Measurements from ENCODE around the gene FLNB.

- TF ChIP-seq, protein P1, sequence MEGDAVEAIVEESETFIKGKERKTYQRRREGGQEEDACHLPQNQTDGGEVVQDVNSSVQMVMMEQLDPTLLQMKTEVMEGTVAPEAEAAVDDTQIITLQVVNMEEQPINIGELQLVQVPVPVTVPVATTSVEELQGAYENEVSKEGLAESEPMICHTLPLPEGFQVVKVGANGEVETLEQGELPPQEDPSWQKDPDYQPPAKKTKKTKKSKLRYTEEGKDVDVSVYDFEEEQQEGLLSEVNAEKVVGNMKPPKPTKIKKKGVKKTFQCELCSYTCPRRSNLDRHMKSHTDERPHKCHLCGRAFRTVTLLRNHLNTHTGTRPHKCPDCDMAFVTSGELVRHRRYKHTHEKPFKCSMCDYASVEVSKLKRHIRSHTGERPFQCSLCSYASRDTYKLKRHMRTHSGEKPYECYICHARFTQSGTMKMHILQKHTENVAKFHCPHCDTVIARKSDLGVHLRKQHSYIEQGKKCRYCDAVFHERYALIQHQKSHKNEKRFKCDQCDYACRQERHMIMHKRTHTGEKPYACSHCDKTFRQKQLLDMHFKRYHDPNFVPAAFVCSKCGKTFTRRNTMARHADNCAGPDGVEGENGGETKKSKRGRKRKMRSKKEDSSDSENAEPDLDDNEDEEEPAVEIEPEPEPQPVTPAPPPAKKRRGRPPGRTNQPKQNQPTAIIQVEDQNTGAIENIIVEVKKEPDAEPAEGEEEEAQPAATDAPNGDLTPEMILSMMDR (IDR thresholded peaks at IDR 0.05; ENCODE audit: poor library complexity, severe bottlenecking) = no peak
- TF ChIP-seq REST (IDR thresholded peaks at IDR 0.05; ENCODE audit: borderline replicate concordance) (no peak), EZH2 (IDR thresholded peaks at IDR 0.05; ENCODE audit: borderline replicate concordance, insufficient read depth, low read length, poor library complexity, severe bottlenecking) (no peak), TAF1 (IDR thresholded peaks at IDR 0.05; ENCODE audit: low read depth) (no peak)
Observed at GRCh38 chr3:58170376-58170775, 162.2 kb downstream of the FLNB start.
